ENCODE data around the gene RBMS1. TPM values are rescaled to one million over a fixed set of nuclear protein-coding genes. Genes with fewer than 3 reads are reported as not detected.
"Not testable (repeated sequence)": the region's sequence is repeated elsewhere in the genome, so short reads cannot be mapped to it uniquely, and the experiment has no call there.

RBMS1 gene
- total and polyA plus RNA-seq, 2 donors (not counting 1 experiment from before 2014, with no cell fraction given): 18.0 to 36.7 TPM

DNA sequence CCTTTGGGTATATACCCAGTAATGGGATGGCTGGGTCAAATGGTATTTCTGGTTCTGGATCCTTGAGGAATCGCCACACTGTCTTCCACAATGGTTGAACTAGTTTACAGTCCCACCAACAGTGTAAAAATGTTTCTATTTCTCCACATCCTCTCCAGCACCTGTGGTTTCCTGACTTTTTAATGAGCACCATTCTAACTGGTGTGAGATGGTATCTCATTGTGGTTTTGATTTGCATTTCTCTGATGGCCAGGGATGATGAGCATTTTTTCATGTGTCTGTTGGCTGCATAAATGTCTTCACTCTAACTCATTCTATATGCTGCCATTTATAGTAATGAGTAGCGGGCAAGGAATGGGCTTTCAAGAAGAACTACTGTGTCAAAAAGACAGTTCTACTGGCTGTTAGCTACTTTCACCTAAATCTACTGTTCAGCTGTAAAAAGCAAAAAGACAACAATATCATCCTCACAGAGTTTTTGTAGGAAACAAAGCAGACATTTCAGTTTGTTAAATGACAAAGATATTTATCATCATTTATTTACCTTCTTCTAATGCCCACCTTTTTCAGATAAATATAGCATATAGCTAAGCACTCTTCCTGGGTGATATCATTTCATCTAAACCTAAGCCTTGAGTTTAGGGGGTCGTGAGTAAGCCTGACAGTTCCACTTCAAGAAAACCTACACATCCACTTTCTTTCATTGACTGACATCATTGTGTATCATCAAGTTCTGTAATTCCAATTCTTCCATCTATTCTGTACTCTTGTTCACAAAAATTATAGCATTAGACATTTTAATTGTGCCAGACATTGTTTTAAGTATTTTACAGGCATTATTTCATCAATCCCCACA is 71.7 kb downstream of the RBMS1 start:
- POLR2A ChIA-PET: not testable (repeated sequence)

GRCh38 chr2:160420711-160421110 is 72.9 kb downstream of the RBMS1 start:
- Mint-ChIP-seq H3K27ac (no peak overlapping the region), H3K4me1 (peaks cover 6% of the 10 kb centered on the region), H3K27me3 (peaks cover 9% of the 10 kb centered on the region), H3K4me3 (no peak overlapping the region), H3K9me3 (ENCODE audit: insufficient read depth) (no peaks in the 10 kb centered on the region)
- H3K9ac ChIP-seq (ENCODE audit: low read length): no peak overlapping the region
- no peak for ATAC-seq (ENCODE audit: low read depth)
- ChIA-PET CTCF (interaction anchor here (2.4 kb wide), 1 partner anchor 9 kb away, joined by 12 read pairs; no protein-coding TSS in a partner anchor), POLR2A (no interaction called here)
- no peaks in the 10 kb centered on the region for H3K27me3 ChIP-seq (replicated peaks in 1 of 4; ENCODE audit: control extremely low read depth in 1 of 4, control insufficient read depth in 3 of 4, insufficient read depth in 4 of 4, low read length in 3 of 4)
- H3K9me3 ChIP-seq (ENCODE audit: control extremely low read depth in 1 of 3, control insufficient read depth in 2 of 3, insufficient read depth in 1 of 3, low read length in 2 of 3): no peaks in the 10 kb centered on the region
- DNase-seq: no peak
- H3K4me2 ChIP-seq (replicated peaks; ENCODE audit: low read depth, low read length, poor library complexity, severe bottlenecking): no peak overlapping the region
- H3K4me1 ChIP-seq (ENCODE audit: control insufficient read depth in 2 of 2, insufficient read depth in 2 of 2, low read length in 2 of 2): no peaks in the 10 kb centered on the region
- H3K4me3 ChIP-seq (ENCODE audit: control extremely low read depth in 1 of 5, extremely low read depth in 1 of 5, insufficient read depth in 1 of 5, low read depth in 2 of 5, low read length in 4 of 5): no peak overlapping the region
- no peak overlapping the region for H2AFZ ChIP-seq (ENCODE audit: insufficient read depth, low read depth, low read length, poor library complexity, severe bottlenecking)
- WGBS (ENCODE audit: insufficient coverage): 100% methylated on average over 3 of the region's 4 CpGs
- TF ChIP-seq, protein P1, sequence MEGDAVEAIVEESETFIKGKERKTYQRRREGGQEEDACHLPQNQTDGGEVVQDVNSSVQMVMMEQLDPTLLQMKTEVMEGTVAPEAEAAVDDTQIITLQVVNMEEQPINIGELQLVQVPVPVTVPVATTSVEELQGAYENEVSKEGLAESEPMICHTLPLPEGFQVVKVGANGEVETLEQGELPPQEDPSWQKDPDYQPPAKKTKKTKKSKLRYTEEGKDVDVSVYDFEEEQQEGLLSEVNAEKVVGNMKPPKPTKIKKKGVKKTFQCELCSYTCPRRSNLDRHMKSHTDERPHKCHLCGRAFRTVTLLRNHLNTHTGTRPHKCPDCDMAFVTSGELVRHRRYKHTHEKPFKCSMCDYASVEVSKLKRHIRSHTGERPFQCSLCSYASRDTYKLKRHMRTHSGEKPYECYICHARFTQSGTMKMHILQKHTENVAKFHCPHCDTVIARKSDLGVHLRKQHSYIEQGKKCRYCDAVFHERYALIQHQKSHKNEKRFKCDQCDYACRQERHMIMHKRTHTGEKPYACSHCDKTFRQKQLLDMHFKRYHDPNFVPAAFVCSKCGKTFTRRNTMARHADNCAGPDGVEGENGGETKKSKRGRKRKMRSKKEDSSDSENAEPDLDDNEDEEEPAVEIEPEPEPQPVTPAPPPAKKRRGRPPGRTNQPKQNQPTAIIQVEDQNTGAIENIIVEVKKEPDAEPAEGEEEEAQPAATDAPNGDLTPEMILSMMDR (IDR thresholded peaks at IDR 0.05): no peak
- no peak for TF ChIP-seq EZH2 (IDR thresholded peaks at IDR 0.05; ENCODE audit: borderline replicate concordance, insufficient read depth, low read depth, low read length, poor library complexity, severe bottlenecking)
- no peak overlapping the region for H3K27ac ChIP-seq (ENCODE audit: low read length in 2 of 2)
- no peaks in the 10 kb centered on the region for H3K36me3 ChIP-seq (replicated peaks in 1 of 2; ENCODE audit: control extremely low read depth in 1 of 2, control insufficient read depth in 1 of 2, extremely low read depth in 1 of 2, insufficient read depth in 2 of 2, low read length in 1 of 2)
- H4K20me1 ChIP-seq (ENCODE audit: control insufficient read depth, insufficient read depth, low read length, poor library complexity, severe bottlenecking): no peaks in the 10 kb centered on the region
- intact Hi-C loops (cut with micrococcal nuclease): no loop called here
- no peaks in the 10 kb centered on the region for H3K79me2 ChIP-seq (ENCODE audit: control insufficient read depth, insufficient read depth, low read length)

More for the DNA sequence above, 71.7 kb downstream of the RBMS1 start:
- H3K4me1 ChIP-seq (ENCODE audit: control insufficient read depth in 2 of 2, insufficient read depth in 2 of 2, low read length in 2 of 2); H3K27ac Mint-ChIP-seq; DNase-seq; H3K9me3 Mint-ChIP-seq (ENCODE audit: insufficient read depth); H3K27me3 ChIP-seq (replicated peaks in 1 of 4; ENCODE audit: control extremely low read depth in 1 of 4, control insufficient read depth in 3 of 4, insufficient read depth in 4 of 4, low read length in 3 of 4); H3K4me3 Mint-ChIP-seq; H3K9me3 ChIP-seq (ENCODE audit: control extremely low read depth in 1 of 3, control insufficient read depth in 2 of 3, insufficient read depth in 1 of 3, low read length in 2 of 3); H3K36me3 ChIP-seq (replicated peaks in 1 of 2; ENCODE audit: control extremely low read depth in 1 of 2, control insufficient read depth in 1 of 2, extremely low read depth in 1 of 2, insufficient read depth in 2 of 2, low read length in 1 of 2); H3K4me3 ChIP-seq (ENCODE audit: control extremely low read depth in 1 of 5, extremely low read depth in 1 of 5, insufficient read depth in 1 of 5, low read depth in 2 of 5, low read length in 4 of 5); H3K9ac ChIP-seq (ENCODE audit: low read length); H3K27ac ChIP-seq (ENCODE audit: low read length in 2 of 2); H3K4me2 ChIP-seq (replicated peaks; ENCODE audit: low read depth, low read length, poor library complexity, severe bottlenecking); H4K20me1 ChIP-seq (ENCODE audit: control insufficient read depth, insufficient read depth, low read length, poor library complexity, severe bottlenecking); H3K27me3 Mint-ChIP-seq; H2AFZ ChIP-seq (ENCODE audit: insufficient read depth, low read depth, low read length, poor library complexity, severe bottlenecking); ATAC-seq (ENCODE audit: low read depth); H3K4me1 Mint-ChIP-seq; H3K79me2 ChIP-seq (ENCODE audit: control insufficient read depth, insufficient read depth, low read length); intact Hi-C loops (cut with micrococcal nuclease): not testable (repeated sequence)
- 73% methylated on average over 1 of the region's 3 CpGs for WGBS (ENCODE audit: insufficient coverage)
- CTCF ChIA-PET: interaction anchor here (1.1 kb wide), 1 partner anchor 11 kb away, joined by 3 read pairs; no protein-coding TSS in a partner anchor
